HepG2 (cell line): ENCODE measurements around the gene NINL. TPM values are rescaled to one million over a fixed set of nuclear protein-coding genes. Genes with fewer than 3 reads are reported as not detected.

ENCODE experiments used
- CC2D1A ChIP-seq: sonication (generic); formaldehyde crosslinking; IDR thresholded peaks from 2 replicates; pipeline ENCODE4 v1.8.1; 2023; ENCODE audit warnings: mild to moderate bottlenecking, missing genetic modification reagents
- CCDC6 ChIP-seq: sonication (generic); formaldehyde crosslinking; IDR thresholded peaks from 2 replicates; pipeline ENCODE4 v1.8.1; 2022; ENCODE audit warnings: mild to moderate bottlenecking, missing genetic modification reagents, moderate library complexity
- HMGA1 ChIP-seq: sonication (generic); formaldehyde crosslinking; conservative IDR thresholded peaks from 2 replicates; pipeline ENCODE4 v1.4.0; 2020; ENCODE audit warnings: missing genetic modification reagents
- MED1 ChIP-seq: sonication (generic); formaldehyde crosslinking; IDR thresholded peaks from 2 replicates; pipeline ENCODE4 v1.4.0; 2020; ENCODE audit warnings: missing genetic modification reagents
- MEIS2 ChIP-seq: sonication (generic); formaldehyde crosslinking; IDR thresholded peaks from 2 replicates; pipeline ENCODE4 v1.9.0; 2021; ENCODE audit warnings: mild to moderate bottlenecking, missing genetic modification reagents
- PRPF4 ChIP-seq: fragments of 200-400 bp; formaldehyde crosslinking; IDR thresholded peaks from 2 replicates; pipeline ENCODE4 v1.6.1; 2016; ENCODE audit warnings: low read length, low read depth; ENCODE audit not compliant: poor library complexity, severe bottlenecking
- SIX4 ChIP-seq: sonication (generic); formaldehyde crosslinking; IDR thresholded peaks from 2 replicates; pipeline ENCODE4 v1.4.0; 2020; ENCODE audit warnings: missing genetic modification reagents
- ZBTB42 ChIP-seq: sonication (generic); formaldehyde crosslinking; IDR thresholded peaks from 2 replicates; pipeline ENCODE4 v1.5.0; 2020; ENCODE audit warnings: mild to moderate bottlenecking, missing genetic modification reagents
- ZFP41 ChIP-seq: sonication (generic); formaldehyde crosslinking; IDR thresholded peaks from 2 replicates; pipeline ENCODE4 v1.4.0; 2020; ENCODE audit warnings: mild to moderate bottlenecking, missing genetic modification reagents, borderline replicate concordance
- ZNF496 ChIP-seq: sonication (generic); formaldehyde crosslinking; IDR thresholded peaks from 2 replicates; pipeline ENCODE4 v1.8.1; 2023; ENCODE audit warnings: mild to moderate bottlenecking, moderate library complexity, missing genetic modification reagents; ENCODE audit not compliant: insufficient replicate concordance
- ZNF501 ChIP-seq: sonication (generic); formaldehyde crosslinking; IDR thresholded peaks from 2 replicates; pipeline ENCODE4 v1.5.1; 2020; ENCODE audit warnings: mild to moderate bottlenecking, moderate library complexity, missing genetic modification reagents
- ZNF768 ChIP-seq: sonication (generic); formaldehyde crosslinking; IDR thresholded peaks from 2 replicates; pipeline ENCODE4 v1.4.0; 2020; ENCODE audit warnings: missing genetic modification reagents
- ZSCAN30 ChIP-seq: sonication (generic); formaldehyde crosslinking; IDR thresholded peaks from 2 replicates; pipeline ENCODE4 v1.5.0; 2020; ENCODE audit warnings: mild to moderate bottlenecking, missing genetic modification reagents
- polyA plus RNA-seq, 8 experiments: library from polyadenylated mRNA; depleted of rRNA in 3 of 8; stranded (reverse) in 7 of 8; unstranded in 1 of 8; fragments of >200 nt; fragmentation: Illumina TruSeq in 4 of 8; extraction: Trizol in 4 of 8; gene quantifications; 2 replicates each; pipeline versions ENCODE4 v1.2.1 to v1.2.3, GENCODE V29; 2011 to 2016; ENCODE audit warnings: low read depth in 4 of 8, missing spikeins in 1 of 8, mixed read lengths in 1 of 8; ENCODE audit not compliant: insufficient read depth in 1 of 8
- total RNA-seq, 5 experiments: library from RNA; depleted of rRNA; stranded (reverse); fragments of >200 nt; fragmentation: Illumina TruSeq; extraction: Trizol; gene quantifications; 2 replicates each; pipeline ENCODE4 v1.2.3, GENCODE V29; 2016; ENCODE audit warnings: low read depth in 1 of 5
- TF ChIP-seq, protein P1 (sequence below): sonication (generic); formaldehyde crosslinking; IDR thresholded peaks from 2 replicates; pipeline ENCODE4 v1.5.1; 2020; ENCODE audit warnings: mild to moderate bottlenecking, missing genetic modification reagents, moderate library complexity
- TF ChIP-seq, protein P2 (sequence below): sonication (generic); formaldehyde crosslinking; IDR thresholded peaks from 2 replicates; pipeline ENCODE4 v1.4.0; 2020; ENCODE audit warnings: missing genetic modification reagents
- TF ChIP-seq, protein P3 (sequence below): sonication (generic); formaldehyde crosslinking; conservative IDR thresholded peaks from 2 replicates; pipeline ENCODE4 v1.5.0; 2020; ENCODE audit warnings: missing genetic modification reagents
- TF ChIP-seq, protein P4 (sequence below): sonication (generic); formaldehyde crosslinking; IDR thresholded peaks from 2 replicates; pipeline ENCODE4 v1.5.1; 2020; ENCODE audit warnings: missing genetic modification reagents, mild to moderate bottlenecking, borderline replicate concordance
- TF ChIP-seq, protein P5 (sequence below): sonication (generic); formaldehyde crosslinking; conservative IDR thresholded peaks from 2 replicates; pipeline ENCODE4 v1.4.0; 2020; ENCODE audit warnings: missing genetic modification reagents
- TF ChIP-seq, protein P6 (sequence below): IDR thresholded peaks from 2 replicates; pipeline ENCODE4 v1.6.1; 2016; ENCODE audit warnings: missing compliant biosample characterization, missing genetic modification reagents, borderline replicate concordance

NINL gene
- total and polyA plus RNA-seq, 2 of the 13 experiments (the other 11 are each of a cell fraction or from before 2014, with no cell fraction given): 32.3 to 34.3 TPM

DNA sequence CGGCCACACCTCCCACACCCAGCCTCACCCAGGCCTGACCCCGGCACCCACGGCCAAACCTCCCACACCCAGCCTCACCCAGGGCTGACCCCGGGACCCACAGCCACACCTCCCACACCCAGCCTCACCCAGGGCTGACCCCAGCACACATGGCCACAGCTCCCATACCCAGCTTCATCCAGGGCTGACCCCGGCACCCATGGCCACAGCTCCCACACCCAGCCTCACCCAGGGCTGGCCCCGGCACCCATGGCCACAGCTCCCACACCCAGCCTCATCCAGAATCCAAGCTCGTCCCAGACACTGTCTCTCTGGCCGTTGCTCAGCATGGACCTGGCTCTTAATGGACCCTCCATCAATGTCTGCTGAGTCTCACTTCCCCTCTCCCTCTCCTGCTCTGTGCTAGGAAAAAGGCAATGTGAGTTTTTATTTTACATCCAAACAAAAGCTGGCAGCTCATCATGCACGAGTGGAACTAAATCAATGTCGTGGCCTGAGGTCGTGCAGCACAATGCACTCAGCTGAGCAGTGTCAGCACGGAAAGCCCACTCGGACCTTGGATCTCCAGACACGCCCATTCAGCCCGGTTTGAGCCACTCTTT, 36.1 kb downstream of the NINL start (continued):
- TF ChIP-seq, protein P1, sequence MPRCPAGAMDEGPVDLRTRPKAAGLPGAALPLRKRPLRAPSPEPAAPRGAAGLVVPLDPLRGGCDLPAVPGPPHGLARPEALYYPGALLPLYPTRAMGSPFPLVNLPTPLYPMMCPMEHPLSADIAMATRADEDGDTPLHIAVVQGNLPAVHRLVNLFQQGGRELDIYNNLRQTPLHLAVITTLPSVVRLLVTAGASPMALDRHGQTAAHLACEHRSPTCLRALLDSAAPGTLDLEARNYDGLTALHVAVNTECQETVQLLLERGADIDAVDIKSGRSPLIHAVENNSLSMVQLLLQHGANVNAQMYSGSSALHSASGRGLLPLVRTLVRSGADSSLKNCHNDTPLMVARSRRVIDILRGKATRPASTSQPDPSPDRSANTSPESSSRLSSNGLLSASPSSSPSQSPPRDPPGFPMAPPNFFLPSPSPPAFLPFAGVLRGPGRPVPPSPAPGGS: no peak
- no peak for TF ChIP-seq MEIS2
- TF ChIP-seq SIX4 (CRISPR knock-in tag): no peak
- TF ChIP-seq CC2D1A (CRISPR knock-in tag): no peak
- TF ChIP-seq, protein P2, sequence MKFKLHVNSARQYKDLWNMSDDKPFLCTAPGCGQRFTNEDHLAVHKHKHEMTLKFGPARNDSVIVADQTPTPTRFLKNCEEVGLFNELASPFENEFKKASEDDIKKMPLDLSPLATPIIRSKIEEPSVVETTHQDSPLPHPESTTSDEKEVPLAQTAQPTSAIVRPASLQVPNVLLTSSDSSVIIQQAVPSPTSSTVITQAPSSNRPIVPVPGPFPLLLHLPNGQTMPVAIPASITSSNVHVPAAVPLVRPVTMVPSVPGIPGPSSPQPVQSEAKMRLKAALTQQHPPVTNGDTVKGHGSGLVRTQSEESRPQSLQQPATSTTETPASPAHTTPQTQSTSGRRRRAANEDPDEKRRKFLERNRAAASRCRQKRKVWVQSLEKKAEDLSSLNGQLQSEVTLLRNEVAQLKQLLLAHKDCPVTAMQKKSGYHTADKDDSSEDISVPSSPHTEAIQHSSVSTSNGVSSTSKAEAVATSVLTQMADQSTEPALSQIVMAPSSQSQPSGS (CRISPR knock-in tag): no peak
- no peak for TF ChIP-seq ZNF496
- TF ChIP-seq, protein P3, sequence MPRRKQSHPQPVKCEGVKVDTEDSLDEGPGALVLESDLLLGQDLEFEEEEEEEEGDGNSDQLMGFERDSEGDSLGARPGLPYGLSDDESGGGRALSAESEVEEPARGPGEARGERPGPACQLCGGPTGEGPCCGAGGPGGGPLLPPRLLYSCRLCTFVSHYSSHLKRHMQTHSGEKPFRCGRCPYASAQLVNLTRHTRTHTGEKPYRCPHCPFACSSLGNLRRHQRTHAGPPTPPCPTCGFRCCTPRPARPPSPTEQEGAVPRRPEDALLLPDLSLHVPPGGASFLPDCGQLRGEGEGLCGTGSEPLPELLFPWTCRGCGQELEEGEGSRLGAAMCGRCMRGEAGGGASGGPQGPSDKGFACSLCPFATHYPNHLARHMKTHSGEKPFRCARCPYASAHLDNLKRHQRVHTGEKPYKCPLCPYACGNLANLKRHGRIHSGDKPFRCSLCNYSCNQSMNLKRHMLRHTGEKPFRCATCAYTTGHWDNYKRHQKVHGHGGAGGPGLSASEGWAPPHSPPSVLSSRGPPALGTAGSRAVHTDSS (CRISPR knock-in tag): no peak
- TF ChIP-seq, protein P4, sequence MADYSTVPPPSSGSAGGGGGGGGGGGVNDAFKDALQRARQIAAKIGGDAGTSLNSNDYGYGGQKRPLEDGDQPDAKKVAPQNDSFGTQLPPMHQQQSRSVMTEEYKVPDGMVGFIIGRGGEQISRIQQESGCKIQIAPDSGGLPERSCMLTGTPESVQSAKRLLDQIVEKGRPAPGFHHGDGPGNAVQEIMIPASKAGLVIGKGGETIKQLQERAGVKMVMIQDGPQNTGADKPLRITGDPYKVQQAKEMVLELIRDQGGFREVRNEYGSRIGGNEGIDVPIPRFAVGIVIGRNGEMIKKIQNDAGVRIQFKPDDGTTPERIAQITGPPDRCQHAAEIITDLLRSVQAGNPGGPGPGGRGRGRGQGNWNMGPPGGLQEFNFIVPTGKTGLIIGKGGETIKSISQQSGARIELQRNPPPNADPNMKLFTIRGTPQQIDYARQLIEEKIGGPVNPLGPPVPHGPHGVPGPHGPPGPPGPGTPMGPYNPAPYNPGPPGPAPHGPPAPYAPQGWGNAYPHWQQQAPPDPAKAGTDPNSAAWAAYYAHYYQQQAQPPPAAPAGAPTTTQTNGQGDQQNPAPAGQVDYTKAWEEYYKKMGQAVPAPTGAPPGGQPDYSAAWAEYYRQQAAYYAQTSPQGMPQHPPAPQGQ (CRISPR knock-in tag): no peak
- no peak for TF ChIP-seq ZFP41 (CRISPR knock-in tag)
- TF ChIP-seq, protein P5, sequence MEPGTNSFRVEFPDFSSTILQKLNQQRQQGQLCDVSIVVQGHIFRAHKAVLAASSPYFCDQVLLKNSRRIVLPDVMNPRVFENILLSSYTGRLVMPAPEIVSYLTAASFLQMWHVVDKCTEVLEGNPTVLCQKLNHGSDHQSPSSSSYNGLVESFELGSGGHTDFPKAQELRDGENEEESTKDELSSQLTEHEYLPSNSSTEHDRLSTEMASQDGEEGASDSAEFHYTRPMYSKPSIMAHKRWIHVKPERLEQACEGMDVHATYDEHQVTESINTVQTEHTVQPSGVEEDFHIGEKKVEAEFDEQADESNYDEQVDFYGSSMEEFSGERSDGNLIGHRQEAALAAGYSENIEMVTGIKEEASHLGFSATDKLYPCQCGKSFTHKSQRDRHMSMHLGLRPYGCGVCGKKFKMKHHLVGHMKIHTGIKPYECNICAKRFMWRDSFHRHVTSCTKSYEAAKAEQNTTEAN (CRISPR knock-in tag): no peak
- no peak for TF ChIP-seq MED1 (CRISPR knock-in tag)
- TF ChIP-seq HMGA1: no peak
- TF ChIP-seq, protein P6, sequence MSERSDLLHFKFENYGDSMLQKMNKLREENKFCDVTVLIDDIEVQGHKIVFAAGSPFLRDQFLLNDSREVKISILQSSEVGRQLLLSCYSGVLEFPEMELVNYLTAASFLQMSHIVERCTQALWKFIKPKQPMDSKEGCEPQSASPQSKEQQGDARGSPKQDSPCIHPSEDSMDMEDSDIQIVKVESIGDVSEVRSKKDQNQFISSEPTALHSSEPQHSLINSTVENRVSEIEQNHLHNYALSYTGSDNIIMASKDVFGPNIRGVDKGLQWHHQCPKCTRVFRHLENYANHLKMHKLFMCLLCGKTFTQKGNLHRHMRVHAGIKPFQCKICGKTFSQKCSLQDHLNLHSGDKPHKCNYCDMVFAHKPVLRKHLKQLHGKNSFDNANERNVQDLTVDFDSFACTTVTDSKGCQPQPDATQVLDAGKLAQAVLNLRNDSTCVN: no peak
- TF ChIP-seq ZNF768 (CRISPR knock-in tag): no peak
- no peak for TF ChIP-seq ZBTB42 (CRISPR knock-in tag)
- no peak for TF ChIP-seq CCDC6
- no peak for TF ChIP-seq PRPF4
- no peak; the same call in 1 of the 2 replicates for TF ChIP-seq ZNF501
- TF ChIP-seq ZSCAN30 (CRISPR knock-in tag): no peak
